Astrocyte (in vitro differentiated cells and primary cell): ENCODE results near the gene GPBAR1. TPM values are rescaled to one million over a fixed set of nuclear protein-coding genes. Genes with fewer than 3 reads are reported as not detected.

Experiments
- DNase-seq: peaks from one replicate; pipeline ENCODE4 v3.0.0-alpha.2; 2010; ENCODE audit warnings: low read depth
- FAIRE-seq: peaks from 2 replicates; lab custom pipeline; 2011; peaks lifted over from hg19 to GRCh38; lab: Jason Lieb, UNC
- H2AFZ ChIP-seq: 2 replicates; pipeline ENCODE4 v1.6.0; 2012; ENCODE audit warnings: low read depth, low read length, inconsistent platforms
- H3K27ac ChIP-seq: 2 replicates; pipeline ENCODE4 v1.5.1; 2011; ENCODE audit warnings: low read depth, low read length, inconsistent platforms
- H3K27me3 ChIP-seq: 2 replicates; pipeline ENCODE4 v1.6.0; 2011; ENCODE audit warnings: low read length, inconsistent platforms; ENCODE audit not compliant: insufficient read depth
- H3K36me3 ChIP-seq: 2 replicates; pipeline ENCODE4 v1.5.1; 2011; ENCODE audit warnings: low read length, inconsistent platforms; ENCODE audit not compliant: insufficient read depth
- H3K4me1 ChIP-seq: 2 replicates; pipeline ENCODE4 v1.5.1; 2011; ENCODE audit warnings: low read length, inconsistent platforms; ENCODE audit not compliant: insufficient read depth
- H3K4me2 ChIP-seq: 2 replicates; pipeline ENCODE4 v1.6.0; 2012; ENCODE audit warnings: low read length, inconsistent platforms
- H3K4me3 ChIP-seq: 2 replicates; pipeline ENCODE4 v1.5.1; 2011; ENCODE audit warnings: low read depth, mild to moderate bottlenecking, low read length, inconsistent platforms; ENCODE audit not compliant: insufficient read depth
- H3K79me2 ChIP-seq: 2 replicates; pipeline ENCODE4 v1.6.0; 2012; ENCODE audit warnings: mild to moderate bottlenecking, low read length, inconsistent platforms; ENCODE audit not compliant: insufficient read depth
- H3K9ac ChIP-seq: 2 replicates; pipeline ENCODE4 v1.6.0; 2012; ENCODE audit warnings: mild to moderate bottlenecking, low read length, inconsistent platforms
- H3K9me3 ChIP-seq: 2 replicates; pipeline ENCODE4 v1.5.1; 2012; ENCODE audit warnings: low read depth, mild to moderate bottlenecking, low read length, inconsistent platforms; ENCODE audit not compliant: insufficient read depth
- H4K20me1 ChIP-seq: 2 replicates; pipeline ENCODE4 v1.6.0; 2012; ENCODE audit warnings: low read length, inconsistent platforms; ENCODE audit not compliant: insufficient read depth
- H3K27ac Mint-ChIP-seq: one replicate; pipeline ENCODE4 v1.8.0; 2021; ENCODE audit warnings: mild to moderate bottlenecking, mixed read lengths; ENCODE audit not compliant: unreplicated experiment
- H3K27me3 Mint-ChIP-seq: one replicate; pipeline ENCODE4 v1.8.0; 2021; ENCODE audit warnings: low read depth, mixed read lengths; ENCODE audit not compliant: unreplicated experiment
- H3K36me3 Mint-ChIP-seq: one replicate; pipeline ENCODE4 v1.8.0; 2021; ENCODE audit warnings: low read depth, mixed read lengths; ENCODE audit not compliant: unreplicated experiment
- H3K4me1 Mint-ChIP-seq: one replicate; pipeline ENCODE4 v1.8.0; 2021; ENCODE audit warnings: low read depth, mixed read lengths; ENCODE audit not compliant: unreplicated experiment
- H3K4me3 Mint-ChIP-seq: one replicate; pipeline ENCODE4 v1.8.0; 2021; ENCODE audit warnings: mild to moderate bottlenecking, moderate library complexity, mixed read lengths; ENCODE audit not compliant: unreplicated experiment
- H3K9me3 Mint-ChIP-seq: one replicate; pipeline ENCODE4 v1.8.0; 2021; ENCODE audit warnings: mild to moderate bottlenecking, mixed read lengths; ENCODE audit not compliant: unreplicated experiment
- EZH2 ChIP-seq: IDR thresholded peaks from 2 replicates; pipeline ENCODE4 v1.6.1; 2012; ENCODE audit warnings: mild to moderate bottlenecking, low read length, inconsistent platforms; ENCODE audit not compliant: insufficient read depth
- total RNA-seq: library from RNA; stranded (reverse); gene quantifications from 2 replicates; pipeline ENCODE4 v1.2.1, GENCODE V29; 2021
- TF ChIP-seq, protein P1 (sequence below): IDR thresholded peaks from 2 replicates; pipeline ENCODE4 v1.5.1; 2011; ENCODE audit warnings: low read depth, mild to moderate bottlenecking, inconsistent platforms, low read length, moderate library complexity; ENCODE audit not compliant: insufficient read depth

GPBAR1 gene
- total RNA-seq, 1 donor from 2014 or later: 0.70 TPM

DNA sequence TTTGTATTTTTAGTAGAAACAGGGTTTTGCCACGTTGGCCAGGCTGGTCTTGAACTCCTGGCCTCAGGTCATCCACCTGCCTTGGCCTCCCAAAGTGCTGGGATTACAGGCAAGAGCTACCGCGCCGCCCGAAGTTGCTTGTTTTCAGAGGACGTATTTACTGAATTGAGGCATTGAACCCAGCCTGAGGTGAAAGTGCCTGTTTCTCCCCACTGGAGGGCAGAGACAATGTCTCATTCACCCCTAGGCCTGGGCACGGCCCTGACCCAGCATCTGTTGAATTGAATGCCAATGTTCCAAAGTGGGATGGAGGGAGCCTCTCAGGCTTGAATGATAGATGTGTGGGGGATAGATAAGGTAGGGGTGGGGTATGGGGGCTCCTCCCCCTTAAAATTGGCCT, 36.0 kb downstream of the GPBAR1 start:
- no peak overlapping the region for H3K9ac ChIP-seq
- peaks cover 8% of the 10 kb centered on the region for H3K4me1 ChIP-seq
- no peaks in the 10 kb centered on the region for H3K9me3 Mint-ChIP-seq
- no peaks in the 10 kb centered on the region for H3K36me3 Mint-ChIP-seq
- peaks cover 1% of the 10 kb centered on the region for H3K27me3 Mint-ChIP-seq
- no peak overlapping the region for H3K4me2 ChIP-seq
- peaks cover 3% of the 10 kb centered on the region for H3K4me1 Mint-ChIP-seq
- H3K79me2 ChIP-seq: peaks cover 8% of the 10 kb centered on the region
- no peak overlapping the region for H3K4me3 Mint-ChIP-seq
- H3K4me3 ChIP-seq: no peak overlapping the region
- no peak for FAIRE-seq
- H4K20me1 ChIP-seq: no peaks in the 10 kb centered on the region
- H3K36me3 ChIP-seq: no peaks in the 10 kb centered on the region
- no peaks in the 10 kb centered on the region for H3K9me3 ChIP-seq
- no peak for DNase-seq
- no peak overlapping the region for H3K27ac Mint-ChIP-seq
- no peak overlapping the region for H3K27ac ChIP-seq
- TF ChIP-seq, protein P1, sequence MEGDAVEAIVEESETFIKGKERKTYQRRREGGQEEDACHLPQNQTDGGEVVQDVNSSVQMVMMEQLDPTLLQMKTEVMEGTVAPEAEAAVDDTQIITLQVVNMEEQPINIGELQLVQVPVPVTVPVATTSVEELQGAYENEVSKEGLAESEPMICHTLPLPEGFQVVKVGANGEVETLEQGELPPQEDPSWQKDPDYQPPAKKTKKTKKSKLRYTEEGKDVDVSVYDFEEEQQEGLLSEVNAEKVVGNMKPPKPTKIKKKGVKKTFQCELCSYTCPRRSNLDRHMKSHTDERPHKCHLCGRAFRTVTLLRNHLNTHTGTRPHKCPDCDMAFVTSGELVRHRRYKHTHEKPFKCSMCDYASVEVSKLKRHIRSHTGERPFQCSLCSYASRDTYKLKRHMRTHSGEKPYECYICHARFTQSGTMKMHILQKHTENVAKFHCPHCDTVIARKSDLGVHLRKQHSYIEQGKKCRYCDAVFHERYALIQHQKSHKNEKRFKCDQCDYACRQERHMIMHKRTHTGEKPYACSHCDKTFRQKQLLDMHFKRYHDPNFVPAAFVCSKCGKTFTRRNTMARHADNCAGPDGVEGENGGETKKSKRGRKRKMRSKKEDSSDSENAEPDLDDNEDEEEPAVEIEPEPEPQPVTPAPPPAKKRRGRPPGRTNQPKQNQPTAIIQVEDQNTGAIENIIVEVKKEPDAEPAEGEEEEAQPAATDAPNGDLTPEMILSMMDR: no peak
- TF ChIP-seq EZH2: no peak
- no peak overlapping the region for H2AFZ ChIP-seq
- H3K27me3 ChIP-seq: no peaks in the 10 kb centered on the region

- H3K4me3 Mint-ChIP-seq: no peak overlapping the region
- H3K27ac Mint-ChIP-seq: no peak overlapping the region
- H2AFZ ChIP-seq: peak overlapping the region; percentile 32
These were observed 37.6 kb downstream of the GPBAR1 start for GRCh38 chr2:218298314-218298875.

DNA sequence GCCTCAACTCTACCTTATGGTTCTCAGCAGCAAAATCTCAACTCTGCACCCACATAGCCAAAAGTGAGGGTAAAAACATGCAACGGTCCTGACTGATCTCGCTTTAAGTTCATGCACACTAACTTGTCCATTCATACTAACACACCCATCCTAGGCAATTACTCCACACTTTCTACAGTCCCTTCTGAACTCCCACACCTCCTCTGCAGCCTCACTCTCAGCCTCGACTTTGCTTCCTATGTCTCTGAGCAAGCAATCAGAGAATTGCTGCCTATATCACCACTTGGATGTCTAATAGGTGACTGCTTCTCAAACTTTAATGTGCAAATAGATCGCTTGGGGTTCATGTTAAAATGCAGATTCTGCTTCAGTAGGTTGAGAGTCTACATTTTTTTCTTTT, 39.3 kb downstream of the GPBAR1 start:
- Mint-ChIP-seq H3K4me1 (no peaks in the 10 kb centered on the region), H3K27me3 (peaks cover 3% of the 10 kb centered on the region), H3K27ac (no peak overlapping the region), H3K36me3 (no peaks in the 10 kb centered on the region), H3K4me3 (no peak overlapping the region), H3K9me3 (no peaks in the 10 kb centered on the region)
- FAIRE-seq: no peak
- no peaks in the 10 kb centered on the region for H3K27me3 ChIP-seq
- no peak overlapping the region for H3K9ac ChIP-seq
- H4K20me1 ChIP-seq: no peaks in the 10 kb centered on the region
- no peak overlapping the region for H2AFZ ChIP-seq
- H3K36me3 ChIP-seq: no peaks in the 10 kb centered on the region
- peaks cover 4% of the 10 kb centered on the region for H3K4me1 ChIP-seq
- no peak for DNase-seq
- H3K27ac ChIP-seq: no peak overlapping the region
- no peaks in the 10 kb centered on the region for H3K79me2 ChIP-seq
- no peak for TF ChIP-seq EZH2
- TF ChIP-seq, protein P1: no peak
- H3K4me3 ChIP-seq: no peak overlapping the region
- no peak overlapping the region for H3K4me2 ChIP-seq
- H3K9me3 ChIP-seq: no peaks in the 10 kb centered on the region

More at GRCh38 chr2:218298314-218298875, 37.6 kb downstream of the GPBAR1 start:
- H3K36me3 ChIP-seq: no peaks in the 10 kb centered on the region
- no peaks in the 10 kb centered on the region for H3K27me3 ChIP-seq
- peaks cover 4% of the 10 kb centered on the region for H3K4me1 ChIP-seq
- H3K36me3 Mint-ChIP-seq: no peaks in the 10 kb centered on the region
- peaks cover 3% of the 10 kb centered on the region for H3K27me3 Mint-ChIP-seq
- H3K9me3 Mint-ChIP-seq: no peaks in the 10 kb centered on the region
- no peaks in the 10 kb centered on the region for H3K79me2 ChIP-seq
- H3K4me1 Mint-ChIP-seq: peaks cover 2% of the 10 kb centered on the region
- no peaks in the 10 kb centered on the region for H4K20me1 ChIP-seq
- H3K4me2 ChIP-seq: peak overlapping the region; percentile 37
- H3K9me3 ChIP-seq: no peaks in the 10 kb centered on the region
- no peak overlapping the region for H3K9ac ChIP-seq
- no peak overlapping the region for H3K4me3 ChIP-seq
- TF ChIP-seq EZH2: no peak
- TF ChIP-seq, protein P1: no peak
- H3K27ac ChIP-seq: peak overlapping the region; percentile 49
- DNase-seq (no peak), FAIRE-seq (no peak)
